ENCODE data around the gene TRIP6.

Gene TRIP6

DNA sequence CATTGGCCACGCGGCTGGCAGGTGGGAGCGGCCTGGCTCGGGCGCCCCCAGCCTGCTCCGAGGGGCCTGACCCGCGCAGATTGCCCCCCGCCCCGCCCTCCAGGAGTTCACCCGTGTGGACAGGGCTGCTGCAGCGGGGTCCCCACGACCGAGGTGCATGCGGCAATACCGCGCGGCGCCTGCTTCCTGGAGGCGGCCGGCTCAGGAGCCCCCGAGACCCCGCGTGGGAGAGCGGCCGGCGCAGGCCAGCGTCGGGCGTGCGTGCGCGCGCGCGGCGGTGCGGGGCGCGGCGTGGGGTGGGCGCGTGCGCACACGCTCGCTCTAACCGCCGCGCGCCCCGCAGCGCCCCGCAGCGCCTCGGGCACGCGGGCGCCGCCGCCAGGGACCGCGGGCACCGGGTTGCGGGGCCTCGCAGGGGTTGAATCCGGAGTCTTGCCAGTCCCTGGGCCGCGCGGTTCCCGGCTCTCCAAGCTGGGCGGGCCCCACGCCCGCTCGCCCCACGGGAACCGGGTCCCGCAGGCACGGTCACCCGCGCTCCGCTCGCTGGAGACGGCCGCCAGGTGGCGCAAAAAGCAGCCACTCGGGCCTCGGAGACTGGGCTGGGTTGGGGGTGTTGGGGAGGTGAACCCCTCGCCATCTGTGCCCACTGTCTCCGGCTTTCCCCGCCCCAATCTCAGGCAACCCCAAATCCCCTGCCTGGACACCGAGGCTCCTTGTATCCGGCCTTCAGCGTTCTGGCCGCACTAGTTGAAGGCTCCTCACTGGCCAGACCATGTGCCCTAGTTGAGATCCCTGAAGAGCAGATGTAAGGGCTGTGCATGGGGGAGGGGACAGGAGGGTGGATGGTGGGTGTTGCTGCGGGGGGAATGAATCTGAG lies 29.8 kb downstream of the TRIP6 start:
- CTCF ChIA-PET = interaction anchor here (0.6 kb wide), 1 partner anchor 369 kb away, joined by 3 read pairs; no protein-coding TSS in a partner anchor
- POLR2A ChIA-PET = no interaction called here
- TF ChIP-seq L3MBTL2 (conservative IDR thresholded peaks at IDR 0.05) (peak; percentile 71), TARDBP (IDR thresholded peaks at IDR 0.05) (0 out of 2 replicates have a peak, but pooled peaks have one; percentile 52), ZNF384 (IDR thresholded peaks at IDR 0.05) (no peak)
- peak; percentile 63 for DNase-seq (ENCODE audit: extremely low spot score)

DNA sequence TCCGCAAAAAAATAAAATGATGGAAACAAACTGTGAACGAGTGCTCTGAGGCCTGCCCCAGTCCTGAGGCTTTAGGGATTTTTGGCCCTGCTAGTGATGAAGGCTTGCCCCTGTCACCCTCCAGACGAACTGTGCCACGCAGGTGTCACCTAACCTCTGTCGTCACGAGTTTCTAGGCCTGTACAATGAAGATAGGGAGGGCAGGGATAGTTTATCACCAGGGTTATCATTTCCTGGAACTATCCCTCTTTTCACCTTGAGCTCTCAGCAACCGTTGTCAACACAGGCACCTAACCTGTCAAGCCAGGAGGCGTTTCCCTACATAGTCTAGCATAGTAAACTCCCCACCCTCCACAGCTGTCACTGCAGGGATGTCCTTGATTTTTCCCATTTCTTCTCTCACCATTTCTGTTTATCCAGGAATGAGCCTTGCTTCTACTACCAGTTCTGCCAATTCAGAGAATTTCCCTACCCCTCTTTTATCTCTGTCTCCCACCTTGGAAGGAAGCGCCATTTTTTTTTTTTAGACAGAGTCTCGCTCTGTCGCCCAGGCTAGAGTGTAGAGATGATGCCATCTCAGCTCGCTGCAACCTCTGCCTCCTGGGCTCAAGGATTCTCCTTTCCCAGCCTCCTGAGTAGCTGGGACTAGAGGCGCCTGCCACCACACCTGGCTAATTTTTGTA lies 30.7 kb downstream of the TRIP6 start:
- no peak for DNase-seq (ENCODE audit: extremely low spot score)

GRCh38 chr7:100899432-100899831 lies 32.2 kb downstream of the TRIP6 start:
- ChIA-PET POLR2A (interaction anchor here (1.1 kb wide), 1 partner anchor 10 kb away, joined by 3 read pairs; the partner anchor contains the start of gene UFSP1), CTCF (interaction anchor here (0.7 kb wide), 1 partner anchor 52 kb away, joined by 9 read pairs; no protein-coding TSS in a partner anchor)

More for the DNA sequence above, 30.7 kb downstream of the TRIP6 start:
- CTCF ChIA-PET = no interaction called here
- TF ChIP-seq ELF4 (IDR thresholded peaks at IDR 0.05) (no peak), SUZ12 (IDR thresholded peaks at IDR 0.05) (no peak), TARDBP (IDR thresholded peaks at IDR 0.05) (no peak), NFRKB (IDR thresholded peaks at IDR 0.05) (no peak), BHLHE40 (IDR thresholded peaks at IDR 0.05; ENCODE audit: borderline replicate concordance) (no peak), ZNF384 (IDR thresholded peaks at IDR 0.05) (no peak), HDGF (IDR thresholded peaks at IDR 0.05; ENCODE audit: borderline replicate concordance) (no peak), FOXA1 (IDR thresholded peaks at IDR 0.05) (no peak), PKNOX1 (IDR thresholded peaks at IDR 0.05) (no peak), LEF1 (IDR thresholded peaks at IDR 0.05; ENCODE audit: borderline replicate concordance) (no peak), L3MBTL2 (conservative IDR thresholded peaks at IDR 0.05) (no peak), FOXK2 (IDR thresholded peaks at IDR 0.05) (no peak), SP1 (IDR thresholded peaks at IDR 0.05) (no peak), FOXM1 (IDR thresholded peaks at IDR 0.05; ENCODE audit: borderline replicate concordance) (no peak), ARNT (IDR thresholded peaks at IDR 0.05) (no peak), CTBP1 (IDR thresholded peaks at IDR 0.05; ENCODE audit: borderline replicate concordance) (no peak)
- POLR2A ChIA-PET = interaction anchor here (1.2 kb wide), 1 partner anchor 8 kb away, joined by 3 read pairs; the partner anchor contains the start of gene UFSP1

GRCh38 chr7:100900978-100901377 lies 33.8 kb downstream of the TRIP6 start:
- TF ChIP-seq SP1 (IDR thresholded peaks at IDR 0.05) = no peak
- TF ChIP-seq ARNT (IDR thresholded peaks at IDR 0.05) = no peak
- TF ChIP-seq FOXM1 (IDR thresholded peaks at IDR 0.05; ENCODE audit: borderline replicate concordance) = no peak
- no peak for TF ChIP-seq CTBP1 (IDR thresholded peaks at IDR 0.05; ENCODE audit: borderline replicate concordance)
- no peak for TF ChIP-seq BHLHE40 (IDR thresholded peaks at IDR 0.05; ENCODE audit: borderline replicate concordance)
- no peak for TF ChIP-seq HDGF (IDR thresholded peaks at IDR 0.05; ENCODE audit: borderline replicate concordance)
- TF ChIP-seq TARDBP (IDR thresholded peaks at IDR 0.05) = no peak
- no peak for TF ChIP-seq FOXA1 (IDR thresholded peaks at IDR 0.05)
- TF ChIP-seq ZNF384 (IDR thresholded peaks at IDR 0.05) = no peak
- no peak for TF ChIP-seq FOXK2 (IDR thresholded peaks at IDR 0.05)
- no peak for TF ChIP-seq PKNOX1 (IDR thresholded peaks at IDR 0.05)
- no peak for TF ChIP-seq NFRKB (IDR thresholded peaks at IDR 0.05)
- no peak for TF ChIP-seq ELF4 (IDR thresholded peaks at IDR 0.05)
- no peak for TF ChIP-seq SUZ12 (IDR thresholded peaks at IDR 0.05)
- TF ChIP-seq LEF1 (IDR thresholded peaks at IDR 0.05; ENCODE audit: borderline replicate concordance) = no peak
- CTCF ChIA-PET = interaction anchor here (0.6 kb wide), 1 partner anchor 46 kb away, joined by 3 read pairs; no protein-coding TSS in a partner anchor
- no peak for DNase-seq (ENCODE audit: extremely low spot score)
- POLR2A ChIA-PET = no interaction called here

More at GRCh38 chr7:100899432-100899831, 32.2 kb downstream of the TRIP6 start:
- TF ChIP-seq FOXK2 (IDR thresholded peaks at IDR 0.05) (no peak), ZNF384 (IDR thresholded peaks at IDR 0.05) (no peak), CTBP1 (IDR thresholded peaks at IDR 0.05; ENCODE audit: borderline replicate concordance) (no peak), L3MBTL2 (conservative IDR thresholded peaks at IDR 0.05) (no peak), FOXM1 (IDR thresholded peaks at IDR 0.05; ENCODE audit: borderline replicate concordance) (no peak), NFRKB (IDR thresholded peaks at IDR 0.05) (no peak), SP1 (IDR thresholded peaks at IDR 0.05) (no peak), TARDBP (IDR thresholded peaks at IDR 0.05) (no peak), ARNT (IDR thresholded peaks at IDR 0.05) (no peak), HDGF (IDR thresholded peaks at IDR 0.05; ENCODE audit: borderline replicate concordance) (no peak), PKNOX1 (IDR thresholded peaks at IDR 0.05) (no peak), ELF4 (IDR thresholded peaks at IDR 0.05) (no peak), FOXA1 (IDR thresholded peaks at IDR 0.05) (no peak)
- DNase-seq (ENCODE audit: extremely low spot score) = no peak

GRCh38 chr7:100901921-100902332 lies 34.7 kb downstream of the TRIP6 start:
- POLR2A ChIA-PET = interaction anchor here (1.2 kb wide), 1 partner anchor 12 kb away, joined by 3 read pairs; the partner anchor contains the start of gene UFSP1
- DNase-seq (ENCODE audit: extremely low spot score) = no peak
- CTCF ChIA-PET = no interaction called here
- TF ChIP-seq SUZ12 (IDR thresholded peaks at IDR 0.05) (no peak), SP1 (IDR thresholded peaks at IDR 0.05) (no peak), HDGF (IDR thresholded peaks at IDR 0.05; ENCODE audit: borderline replicate concordance) (no peak), CTBP1 (IDR thresholded peaks at IDR 0.05; ENCODE audit: borderline replicate concordance) (no peak), FOXK2 (IDR thresholded peaks at IDR 0.05) (no peak)

Measured in HEK293T (cell line).